ENCODE results near the gene SIVA1.
"Not testable (repeated sequence)": the region's sequence is repeated elsewhere in the genome, so short reads cannot be mapped to it uniquely, and the experiment has no call there.

The SIVA1 gene

DNA sequence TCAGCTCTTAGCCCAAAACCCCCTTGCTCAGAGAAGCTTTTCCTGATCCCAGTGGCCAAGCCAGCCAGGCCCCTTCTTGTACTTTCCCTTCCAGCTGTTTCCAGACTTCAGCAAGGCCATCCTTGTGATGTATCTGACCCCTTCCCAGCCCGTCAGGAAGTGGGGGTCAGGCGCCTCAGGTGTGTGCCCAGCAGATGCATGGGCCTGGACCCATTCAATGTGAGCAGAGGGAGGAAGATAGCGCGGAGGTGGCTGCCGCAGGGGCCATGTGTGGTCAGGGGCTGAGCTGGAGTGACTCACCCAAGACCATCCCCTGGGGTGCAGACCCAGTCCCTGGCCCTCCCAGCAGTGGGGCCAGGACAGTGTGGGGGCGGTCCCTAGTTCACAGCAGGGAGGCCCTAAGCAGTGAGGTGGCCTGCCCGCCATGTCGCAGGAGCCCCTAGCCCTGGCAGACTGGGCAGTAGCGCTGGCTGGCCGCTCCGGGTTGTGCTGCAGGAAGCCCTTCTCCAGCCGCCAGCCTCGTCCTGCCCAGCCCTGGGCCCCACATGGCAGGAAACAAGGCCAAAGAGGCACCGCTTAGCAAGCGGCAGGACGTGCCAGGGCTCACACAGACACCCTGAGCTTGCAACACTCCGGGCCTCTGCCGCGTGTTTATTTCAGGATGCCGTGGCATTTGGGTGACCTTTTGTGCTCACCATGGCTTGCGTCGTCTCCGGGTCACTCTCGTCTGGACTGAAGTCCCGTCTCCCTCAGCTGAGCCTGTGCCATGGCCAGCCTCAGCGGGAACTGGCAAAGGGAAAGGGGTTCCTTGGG lies 16.9 kb upstream of the SIVA1 start:
- DNase-seq = no peak

DNA sequence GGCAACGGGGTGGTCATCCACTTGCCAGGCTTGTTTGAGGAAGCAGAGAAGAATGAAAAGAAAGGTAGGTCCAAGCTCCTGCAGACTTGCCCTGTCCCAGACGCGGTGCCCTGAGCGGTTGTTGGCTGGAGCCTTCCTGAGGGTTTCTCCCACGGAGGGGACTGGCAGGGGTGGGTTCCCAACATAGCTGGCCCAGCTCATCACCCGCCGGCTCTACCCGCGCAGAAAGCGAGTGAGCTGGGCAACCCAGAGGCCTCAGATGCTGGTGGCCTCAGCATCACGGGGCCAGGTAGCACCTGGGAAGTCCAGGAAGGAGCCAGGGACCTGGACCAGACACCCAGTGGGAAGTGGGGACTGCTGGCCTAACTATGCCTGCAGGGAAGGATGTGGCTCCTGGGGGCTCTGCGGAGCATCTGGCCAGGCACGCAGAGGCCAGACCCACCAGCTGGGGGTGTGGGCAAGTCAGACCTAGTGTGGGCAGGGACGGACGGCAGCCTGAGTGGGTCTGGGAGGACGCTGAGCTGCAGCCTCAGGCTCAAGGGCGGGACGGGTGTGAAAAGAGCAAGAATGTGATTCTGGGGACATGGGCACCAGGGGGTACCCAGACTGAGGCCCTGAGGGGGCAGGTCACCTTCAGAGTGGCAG lies 14.4 kb upstream of the SIVA1 start:
- DNase-seq = no peak

DNA sequence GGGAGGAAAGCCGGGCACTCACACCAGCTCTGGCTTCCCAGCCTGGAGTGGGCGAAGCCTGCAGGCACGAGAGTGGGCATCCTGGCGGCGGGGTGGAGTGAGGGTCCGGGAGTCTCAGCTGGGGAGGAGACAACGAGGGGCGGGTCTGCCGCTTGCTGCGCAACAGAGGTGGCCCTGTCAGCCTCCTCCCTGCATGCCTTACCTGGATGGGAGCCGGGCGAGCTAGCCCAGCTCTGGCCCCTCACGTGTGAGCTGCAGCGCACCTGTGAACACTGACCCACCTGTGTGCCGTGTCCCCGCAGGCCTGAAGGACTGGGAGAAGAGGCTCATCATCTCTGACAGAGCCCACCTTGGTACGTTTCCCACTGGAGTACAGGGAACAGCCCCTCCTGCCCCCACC lies 13.9 kb upstream of the SIVA1 start:
- no peak for DNase-seq

DNA sequence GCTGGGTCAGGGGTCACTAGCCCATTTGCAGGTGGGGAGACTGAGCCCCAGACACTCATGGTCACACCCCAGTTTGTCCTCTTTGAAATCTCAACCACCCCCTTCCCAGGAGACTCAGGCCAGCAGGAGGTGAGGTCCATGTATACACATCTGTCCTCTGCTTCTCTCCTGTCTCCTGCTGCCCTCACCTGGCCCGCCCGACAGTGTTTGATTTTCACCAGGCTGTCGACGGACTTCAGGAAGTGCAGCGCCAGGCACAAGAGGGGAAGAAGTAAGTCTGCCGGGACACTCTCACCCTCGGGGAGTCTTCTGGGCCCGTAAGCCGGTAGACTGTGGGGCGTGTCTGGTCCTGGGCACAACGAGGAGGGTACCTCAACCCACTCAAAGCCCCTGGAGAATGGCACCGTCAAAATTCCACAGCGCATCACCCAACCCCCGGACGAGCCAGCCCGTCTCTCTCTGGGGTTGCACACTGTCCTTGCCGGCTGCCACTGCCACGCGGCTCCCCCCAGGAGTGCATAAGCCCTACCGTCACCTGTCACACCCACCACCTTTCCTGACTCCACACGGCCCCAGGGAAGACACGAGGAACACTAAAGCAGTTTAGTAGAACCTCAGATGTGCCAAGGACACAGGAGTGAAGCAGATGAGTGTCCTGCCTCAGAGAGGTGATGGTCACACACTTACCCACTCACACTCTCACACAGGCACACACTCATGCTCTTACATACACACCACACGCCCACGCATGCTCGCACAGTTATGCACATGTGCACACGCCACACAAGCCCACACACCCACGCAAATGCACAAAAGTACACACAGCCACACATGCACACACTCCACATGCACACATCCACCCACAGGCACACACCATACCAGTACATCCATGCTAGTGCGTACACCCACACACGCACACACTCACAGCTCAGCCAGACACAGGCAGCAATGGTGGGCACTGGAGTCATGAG lies 13.1 kb upstream of the SIVA1 start:
- no peak for DNase-seq

DNA sequence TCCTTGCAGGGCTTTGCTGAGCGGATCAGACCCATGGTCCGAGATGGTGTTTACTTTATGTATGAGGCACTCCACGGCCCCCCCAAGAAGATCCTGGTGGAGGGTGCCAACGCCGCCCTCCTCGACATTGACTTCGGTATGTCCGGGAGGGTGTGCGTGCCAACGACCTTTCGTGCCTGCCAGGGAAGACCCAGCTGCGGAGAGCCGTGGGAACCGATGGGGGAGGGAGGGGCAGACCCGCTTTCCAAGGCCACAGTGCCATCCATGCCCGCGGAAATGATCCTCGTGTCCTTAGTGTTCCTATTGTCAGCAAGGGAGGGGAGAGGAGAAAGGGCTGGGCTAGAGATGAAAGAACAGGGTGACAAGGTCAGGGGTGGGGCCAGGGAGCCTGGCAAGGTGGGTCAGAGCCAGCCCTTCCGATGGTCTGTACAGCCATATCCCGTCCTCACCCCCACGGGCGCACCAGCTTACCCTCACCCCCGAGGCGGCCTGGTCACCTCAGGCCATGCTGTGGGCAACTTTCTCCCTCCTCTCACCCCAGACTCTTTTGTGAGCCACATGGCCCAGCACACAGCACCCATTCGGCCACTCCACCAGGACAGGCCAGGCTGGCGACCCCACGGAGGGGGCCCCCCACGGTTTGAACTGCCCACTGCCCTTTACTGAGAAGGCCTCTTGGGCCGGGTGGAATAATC lies 11.7 kb upstream of the SIVA1 start:
- DNase-seq = no peak

DNA sequence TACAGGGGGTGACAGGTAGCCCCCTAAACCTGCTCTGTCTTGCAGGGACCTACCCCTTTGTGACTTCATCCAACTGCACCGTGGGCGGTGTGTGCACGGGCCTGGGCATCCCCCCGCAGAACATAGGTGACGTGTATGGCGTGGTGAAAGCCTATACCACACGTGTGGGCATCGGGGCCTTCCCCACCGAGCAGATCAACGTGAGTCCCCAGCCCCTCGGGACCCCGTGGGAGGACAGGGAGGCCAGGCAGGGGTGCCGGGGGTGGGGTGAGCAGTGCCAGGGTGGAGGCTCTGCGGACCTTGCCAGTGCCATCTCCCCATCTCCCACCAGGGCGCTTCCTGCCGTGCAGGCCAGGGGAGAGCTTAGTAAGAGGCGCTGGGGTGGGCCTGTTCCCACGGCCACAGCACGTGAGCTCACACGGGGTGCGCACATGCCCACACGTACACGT lies 11.1 kb upstream of the SIVA1 start:
- DNase-seq = no peak

DNA sequence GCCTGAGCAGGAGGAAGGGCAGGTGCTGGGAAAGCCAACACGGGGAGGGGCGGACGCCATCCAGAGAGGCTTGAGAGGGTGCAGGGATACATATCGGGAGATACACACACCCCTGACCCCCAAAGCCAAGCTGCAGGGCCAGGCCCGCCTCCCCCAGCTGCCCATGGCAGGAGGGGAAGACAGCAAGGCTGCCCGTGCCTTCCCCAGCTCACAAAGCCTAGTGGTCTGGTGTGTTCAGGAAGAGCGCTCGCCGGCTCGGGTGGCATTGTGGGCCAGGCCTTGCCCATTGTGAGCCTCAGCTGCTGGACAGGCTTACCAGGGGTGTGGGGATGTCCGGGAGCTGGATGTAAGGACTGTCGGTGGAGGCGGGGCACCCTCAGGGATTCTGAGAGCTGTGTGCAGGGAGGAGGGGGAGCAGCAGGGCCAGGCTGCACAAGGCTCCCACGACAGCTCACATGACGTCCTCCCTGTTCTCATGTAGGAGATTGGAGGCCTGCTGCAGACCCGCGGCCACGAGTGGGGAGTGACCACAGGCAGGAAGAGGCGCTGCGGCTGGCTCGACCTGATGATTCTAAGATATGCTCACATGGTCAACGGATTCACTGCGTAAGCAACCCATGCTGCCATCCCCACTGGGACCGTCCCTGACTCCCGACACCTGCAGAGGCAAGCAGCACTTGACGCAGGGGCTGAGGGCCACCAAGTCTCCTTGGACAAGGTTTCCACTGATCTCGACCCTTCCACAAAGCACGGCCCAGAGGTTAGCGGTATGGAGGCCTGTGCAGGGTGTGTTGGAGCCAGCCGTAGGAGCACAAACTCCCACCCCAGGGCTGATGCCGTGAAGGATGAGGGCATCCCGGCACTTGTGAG lies 10.1 kb upstream of the SIVA1 start:
- no peak for DNase-seq

DNA sequence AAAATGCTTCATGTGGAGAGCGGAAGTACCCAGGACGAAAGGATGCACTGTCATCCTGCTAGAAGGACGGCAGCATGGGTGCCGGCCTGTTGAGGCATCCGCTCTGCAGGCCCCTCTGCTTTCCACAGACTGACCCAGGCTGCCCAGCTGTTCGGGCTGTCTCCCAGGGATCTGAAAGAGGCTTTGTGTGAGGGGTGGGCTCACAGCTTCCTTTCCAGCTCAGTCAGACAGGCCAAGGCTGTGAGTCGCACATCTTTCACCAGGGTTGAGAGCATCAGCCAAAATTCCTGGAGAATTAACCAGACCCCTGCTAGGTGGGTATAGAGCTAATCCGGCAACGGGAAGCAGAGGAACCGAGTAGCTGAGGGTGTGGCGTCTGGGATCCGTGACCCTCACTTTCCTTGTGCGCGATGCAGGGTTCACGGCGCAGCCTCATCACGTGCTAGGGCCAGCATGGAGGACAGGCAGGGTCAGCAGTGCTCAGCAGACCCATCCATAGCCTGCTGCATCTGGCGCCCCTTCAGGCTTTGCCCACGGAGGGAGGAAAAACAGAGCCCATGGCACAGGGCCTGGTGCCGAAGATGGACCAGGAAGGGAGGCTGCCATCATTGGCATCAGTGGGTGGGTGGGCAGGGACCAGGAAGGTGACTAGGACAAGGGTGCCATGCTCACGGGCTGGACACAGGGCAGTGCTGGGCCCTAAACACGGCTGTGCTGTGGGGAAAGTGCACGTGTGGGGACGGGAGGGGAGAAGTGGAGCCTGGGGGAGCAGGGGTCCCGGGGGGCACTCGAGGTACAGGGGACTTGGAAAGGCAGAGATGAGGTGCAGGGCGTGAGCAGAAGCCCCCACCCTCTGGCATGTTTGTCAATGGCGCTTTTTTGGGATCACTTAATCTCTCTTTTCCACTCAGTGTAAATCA lies 9.2 kb upstream of the SIVA1 start:
- DNase-seq = no peak

DNA sequence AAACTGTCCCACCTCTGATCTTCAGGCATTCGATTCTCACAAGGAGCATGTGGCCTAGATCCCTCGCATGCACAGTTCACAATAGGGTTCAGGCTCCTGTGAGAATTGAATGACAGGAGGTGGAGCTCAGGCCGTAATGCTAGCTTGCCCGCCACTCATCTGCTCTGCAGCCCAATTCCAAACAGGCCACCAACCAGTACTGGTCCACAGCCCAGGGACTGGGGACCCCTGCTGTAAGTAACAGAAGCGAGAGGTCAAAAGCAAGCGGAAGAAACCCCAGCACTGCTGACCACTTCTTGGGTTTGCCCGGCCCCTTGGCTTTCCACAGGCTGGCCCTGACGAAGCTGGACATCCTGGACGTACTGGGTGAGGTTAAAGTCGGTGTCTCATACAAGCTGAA lies 8.5 kb upstream of the SIVA1 start:
- DNase-seq = no peak

DNA sequence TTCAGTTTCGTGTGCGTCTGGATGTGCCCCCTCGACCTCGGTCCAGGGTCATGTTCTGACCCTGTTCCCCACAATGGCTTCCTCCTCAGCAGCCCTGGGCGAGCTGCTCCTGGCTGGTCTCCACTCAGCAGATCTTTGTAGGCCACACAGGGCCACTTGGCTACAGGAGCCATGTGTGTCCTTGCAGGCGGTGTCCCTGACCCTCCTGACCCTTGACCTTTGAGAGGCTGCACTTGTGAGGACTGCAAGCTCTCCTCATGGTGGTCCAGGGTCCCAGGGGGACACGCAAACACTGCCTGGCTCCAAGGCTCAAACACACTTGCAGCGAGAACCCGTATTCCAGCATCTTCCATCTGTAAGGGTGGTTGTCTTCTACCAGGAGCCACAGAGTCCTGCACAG lies 7.5 kb upstream of the SIVA1 start:
- DNase-seq = no peak

DNA sequence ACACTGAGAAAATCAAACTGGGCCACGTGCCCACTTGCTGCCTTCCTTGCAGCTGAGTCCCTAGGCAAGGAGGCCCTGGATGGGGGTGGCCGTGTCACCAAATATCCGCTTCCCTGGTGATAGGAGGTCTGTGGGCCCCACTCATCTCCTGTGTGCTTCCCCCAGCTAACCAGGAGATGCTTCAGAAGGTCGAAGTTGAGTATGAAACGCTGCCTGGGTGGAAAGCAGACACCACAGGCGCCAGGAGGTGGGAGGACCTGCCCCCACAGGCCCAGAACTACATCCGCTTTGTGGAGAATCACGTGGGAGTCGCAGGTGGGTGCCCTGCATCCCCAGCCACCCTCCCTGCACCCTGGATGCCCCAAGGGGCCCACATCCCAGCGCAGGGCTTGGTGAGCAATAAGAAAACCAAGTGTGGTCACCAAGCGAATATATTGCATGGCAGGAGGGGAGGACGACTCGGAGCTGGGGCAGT lies 6.8 kb upstream of the SIVA1 start:
- DNase-seq = no peak

DNA sequence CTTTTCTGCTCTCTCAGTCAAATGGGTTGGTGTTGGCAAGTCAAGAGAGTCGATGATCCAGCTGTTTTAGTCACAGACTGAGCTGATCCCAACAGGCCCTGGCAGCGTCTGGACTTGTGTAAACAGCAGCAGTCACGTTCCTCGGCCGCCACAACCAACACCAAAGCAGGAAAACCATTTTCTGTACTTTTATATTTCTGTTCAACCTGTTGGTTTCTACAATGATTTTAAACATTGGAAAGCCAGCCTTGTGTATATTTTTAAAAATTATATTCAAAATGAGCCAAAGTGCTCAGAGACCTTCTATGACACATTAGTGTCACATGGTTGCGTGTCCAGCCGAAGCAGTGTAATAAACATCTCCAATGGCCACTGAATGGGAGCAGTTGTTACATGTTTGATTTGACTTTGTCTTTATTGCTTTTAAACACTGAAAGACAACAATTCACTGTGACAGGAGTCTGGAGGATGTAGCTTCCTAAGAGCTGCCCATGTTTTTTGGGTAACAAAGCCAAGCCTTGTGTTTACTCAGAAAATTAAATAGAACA lies 5.9 kb upstream of the SIVA1 start:
- no peak for DNase-seq

DNA sequence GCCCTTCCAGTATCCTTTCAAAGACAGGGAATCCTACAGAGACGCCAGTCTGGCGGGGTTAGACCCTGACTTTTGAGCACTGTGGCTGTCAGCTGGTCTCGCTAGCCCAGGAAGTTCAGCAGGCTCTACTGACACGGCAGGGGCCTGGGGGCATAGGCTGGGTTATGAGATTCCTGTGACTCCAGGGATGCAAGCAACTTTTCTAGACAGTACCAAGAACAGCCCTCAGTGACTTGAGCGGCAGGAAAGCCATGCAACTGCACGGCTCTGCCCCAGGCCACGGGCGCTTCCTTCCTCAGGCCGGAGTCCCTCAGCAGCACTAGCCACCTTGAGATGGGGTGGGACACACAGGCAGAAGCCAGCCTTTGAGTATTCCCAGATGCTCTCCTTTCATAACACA lies 5.1 kb upstream of the SIVA1 start:
- DNase-seq = no peak

DNA sequence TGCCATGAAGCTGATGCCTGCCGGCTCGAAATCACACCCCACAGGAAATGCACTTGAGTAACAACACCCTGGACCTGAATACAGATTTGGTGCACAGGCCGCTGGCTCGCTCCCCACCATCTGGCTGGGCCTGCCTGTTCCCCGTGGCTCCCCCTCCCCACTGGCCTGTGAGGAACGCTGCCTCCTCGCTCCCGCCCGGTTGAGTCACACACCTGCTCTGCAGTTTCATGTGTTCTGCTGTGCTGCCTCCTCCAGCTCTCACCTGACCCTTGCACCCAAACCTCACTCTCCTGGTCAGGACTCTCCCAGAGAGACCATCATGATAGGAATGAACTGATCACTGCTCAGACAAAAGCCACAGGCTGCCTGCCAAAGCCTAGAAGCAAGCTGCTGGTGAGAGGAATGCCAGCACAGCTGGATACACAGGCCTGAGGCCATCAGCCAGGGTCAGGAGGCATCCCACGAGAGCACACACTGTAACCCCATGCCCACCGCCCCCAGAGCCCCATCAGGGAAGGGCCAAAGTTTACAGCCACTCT lies 3.8 kb upstream of the SIVA1 start:
- DNase-seq = no peak

DNA sequence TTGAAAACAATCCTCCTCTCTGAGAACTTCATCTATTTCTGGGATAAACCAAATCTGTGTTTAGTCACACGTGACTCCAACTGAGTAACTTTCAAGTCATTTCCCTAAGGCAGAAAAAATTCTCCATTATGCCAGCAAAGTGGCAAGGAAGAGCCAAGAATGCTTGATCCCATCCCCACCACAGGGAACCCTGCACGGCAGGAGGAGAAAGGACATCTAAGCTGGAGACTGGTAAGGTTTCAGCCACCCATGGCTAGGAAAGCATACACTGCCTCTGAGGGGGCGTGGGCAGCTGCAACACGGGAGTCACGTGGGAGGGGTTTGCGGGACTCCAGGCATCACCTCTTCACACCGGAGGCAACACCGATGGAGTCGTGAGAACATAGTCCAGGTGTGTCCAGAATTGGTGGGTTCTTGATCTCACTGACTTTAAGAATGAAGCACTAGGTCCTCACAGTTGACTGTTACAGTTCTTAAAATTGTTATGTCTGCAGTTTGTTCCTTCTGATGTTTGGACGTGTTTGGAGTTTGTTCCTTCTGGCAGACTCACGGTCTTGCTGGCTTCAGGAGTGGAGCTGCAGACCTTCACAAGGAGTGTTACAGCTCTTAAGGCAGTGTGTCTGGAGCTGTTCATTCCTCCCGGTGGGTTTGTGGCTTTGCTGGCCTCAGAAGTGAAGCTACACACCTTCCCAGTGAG lies 2.7 kb upstream of the SIVA1 start:
- DNase-seq = no peak

DNA sequence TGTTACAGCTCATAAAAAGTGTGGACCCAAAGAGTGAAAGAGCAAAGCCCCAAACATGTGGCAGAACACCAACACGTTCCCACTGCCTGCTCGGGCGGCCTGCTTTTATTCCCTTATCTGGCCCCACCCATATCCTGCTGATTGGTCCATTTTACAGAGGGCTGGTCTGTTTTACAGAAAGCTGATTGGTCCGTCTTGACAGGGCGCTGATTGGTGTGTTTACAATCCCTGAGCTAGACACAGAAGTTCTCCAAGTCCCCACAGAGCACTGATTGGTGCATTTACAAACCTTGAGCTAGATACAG lies 2.2 kb upstream of the SIVA1 start:
- not testable (repeated sequence) for DNase-seq

DNA sequence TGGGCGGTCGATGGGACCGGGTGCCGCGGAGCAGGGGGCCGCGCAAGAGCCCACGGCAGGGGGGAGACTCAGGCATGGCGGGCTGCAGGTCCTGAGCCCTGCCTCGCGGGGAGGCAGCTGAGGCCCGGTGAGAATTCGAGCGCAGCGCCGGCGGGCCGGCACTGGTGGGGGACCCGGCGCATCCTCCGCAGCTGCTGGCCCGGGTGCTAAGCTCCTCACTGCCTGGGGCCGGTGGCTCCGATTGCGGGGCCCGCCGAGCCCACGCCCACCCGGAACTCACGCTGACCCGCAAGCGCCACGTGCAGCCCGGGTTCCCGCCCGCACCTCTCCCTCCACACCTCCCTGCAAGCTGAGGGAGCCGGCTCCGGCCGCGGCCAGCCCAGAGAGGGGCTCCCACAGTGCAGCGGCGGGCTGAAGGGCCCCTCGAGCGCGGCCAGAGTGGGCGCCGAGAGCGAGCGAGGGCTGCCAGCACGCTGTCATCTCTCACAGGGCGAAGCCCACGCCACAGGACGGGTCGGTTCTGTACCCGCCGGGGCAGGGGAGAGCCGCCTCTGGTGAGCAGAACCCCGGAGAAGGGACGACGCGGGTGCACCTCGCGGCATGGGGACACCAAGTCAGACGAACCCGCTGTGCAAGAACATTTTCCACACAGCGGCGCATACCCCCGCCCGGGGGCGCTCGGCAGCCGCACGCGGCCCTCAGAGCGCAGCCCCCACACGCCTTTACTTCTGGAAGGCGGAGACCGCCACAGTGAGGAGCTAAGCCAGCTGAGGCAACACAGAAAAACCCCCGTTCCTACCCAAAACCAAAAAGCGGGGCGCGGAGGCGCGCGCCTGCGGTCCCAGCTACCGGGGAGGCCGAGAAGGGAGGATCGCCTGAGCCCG lies 1.2 kb upstream of the SIVA1 start:
- DNase-seq = no peak

DNA sequence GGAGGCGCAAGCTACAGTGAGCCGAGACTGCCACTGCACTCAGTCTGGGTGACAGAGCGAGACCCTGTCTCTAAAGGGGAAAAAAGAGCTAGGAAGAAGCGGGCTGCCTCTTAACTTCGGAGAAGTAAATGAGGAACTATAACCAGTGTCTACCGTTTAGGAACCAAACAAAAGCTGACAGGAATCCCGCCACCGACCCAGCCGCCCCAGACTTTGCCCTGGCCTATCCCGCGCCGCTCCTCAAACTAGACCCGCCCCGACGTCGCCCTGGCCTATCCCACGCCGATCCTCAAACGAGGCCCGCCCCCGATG lies 568 bp upstream of the SIVA1 start:
- peak; percentile 99 for DNase-seq

Data from SIG-M5 (cell line).